Endothelial cell of umbilical vein (primary cell): ENCODE data around the gene GNL2. TPM values are rescaled to one million over a fixed set of nuclear protein-coding genes. Genes with fewer than 3 reads are reported as not detected.

ENCODE experiments used
- BruUV-seq: library from RNA; stranded (reverse); fragments of 400-500 nt; replicated peaks from 2 replicates; lab custom pipeline; 2021; lab: Mats Ljungman, UMichigan
- CTCF ChIA-PET: fragments of 300-600, 350-600 bp; sonication (Branson Sonifier 250); formaldehyde crosslinking; loops from one replicate; lab custom pipeline; 2021; ENCODE audit warnings: antibody characterized with exemption, inconsistent platforms; lab: Charles Lee
- POLR2A ChIA-PET: fragments of 300-600, 350-600 bp; sonication (Branson Sonifier 250); formaldehyde crosslinking; loops from one replicate; lab custom pipeline; 2021; ENCODE audit warnings: antibody characterized with exemption, inconsistent platforms; lab: Charles Lee
- DNase-seq: peaks from one replicate; pipeline ENCODE4 v3.0.0-alpha.2; 2011; ENCODE audit warnings: low read depth, low spot score
- FAIRE-seq: peaks from 2 replicates; lab custom pipeline; 2011; peaks lifted over from hg19 to GRCh38; lab: Jason Lieb, UNC
- H2AFZ ChIP-seq: 2 replicates; pipeline ENCODE4 v1.6.0; 2012; ENCODE audit warnings: low read depth, low read length, control low read depth, inconsistent platforms
- H3K27ac ChIP-seq: 2 replicates; pipeline ENCODE4 v1.5.1; 2011; ENCODE audit warnings: low read depth, mild to moderate bottlenecking, control low read depth, low read length, moderate library complexity; ENCODE audit not compliant: insufficient read depth
- H3K27me3 ChIP-seq, 2 experiments: 2 replicates each; pipeline versions ENCODE4 v1.6.0 to v1.6.1; 2011; ENCODE audit warnings: low read length in 2 of 2, mixed read lengths in 1 of 2; ENCODE audit not compliant: control insufficient read depth in 2 of 2, insufficient read depth in 2 of 2
- H3K36me3 ChIP-seq, 2 experiments: 2 replicates in 1 of 2; 3 replicates in 1 of 2; pipeline ENCODE4 v1.5.1; 2011; ENCODE audit warnings: low read length in 2 of 2, mild to moderate bottlenecking in 1 of 2, moderate library complexity in 1 of 2; ENCODE audit not compliant: control insufficient read depth in 2 of 2, insufficient read depth in 2 of 2; ENCODE audit errors: extremely low read depth in 1 of 2
- H3K4me1 ChIP-seq: 3 replicates; pipeline ENCODE4 v1.5.1; 2011; ENCODE audit warnings: mild to moderate bottlenecking, low read length; ENCODE audit not compliant: control insufficient read depth, insufficient read depth; ENCODE audit errors: extremely low read depth
- H3K4me2 ChIP-seq: 2 replicates; pipeline ENCODE4 v1.6.1; 2011; ENCODE audit warnings: low read length, control low read depth, mixed read lengths; ENCODE audit not compliant: insufficient read depth
- H3K4me3 ChIP-seq, 3 experiments: fragments of 200-600 bp in 1 of 3; sonication (generic), shearing (Covaris generic) in 1 of 3; replicated peaks in 1 of 3; 2 replicates each; pipeline ENCODE4 v1.5.1; 2011 to 2016; ENCODE audit warnings: control low read depth in 3 of 3, low read length in 3 of 3, mild to moderate bottlenecking in 2 of 3, inconsistent platforms in 1 of 3, low read depth in 1 of 3, moderate library complexity in 1 of 3; ENCODE audit not compliant: insufficient read depth in 1 of 3
- H3K79me2 ChIP-seq: 2 replicates; pipeline ENCODE4 v1.6.0; 2012; ENCODE audit warnings: low read length, inconsistent platforms; ENCODE audit not compliant: control insufficient read depth, insufficient read depth
- H3K9ac ChIP-seq: replicated peaks from 2 replicates; pipeline ENCODE3; 2011; ENCODE audit warnings: low read length, control low read depth; ENCODE audit not compliant: insufficient read depth; ENCODE audit errors: extremely low read depth
- H3K9me1 ChIP-seq: replicated peaks from 3 replicates; pipeline ENCODE4 v1.6.0; 2011; ENCODE audit warnings: mild to moderate bottlenecking, low read length; ENCODE audit not compliant: control insufficient read depth, insufficient read depth; ENCODE audit errors: extremely low read depth
- H3K9me3 ChIP-seq: replicated peaks from 2 replicates; pipeline ENCODE4 v1.5.1; 2012; ENCODE audit warnings: low read length, inconsistent platforms; ENCODE audit not compliant: control insufficient read depth, insufficient read depth
- H4K20me1 ChIP-seq: replicated peaks from 2 replicates; pipeline ENCODE3; 2011; ENCODE audit warnings: mild to moderate bottlenecking, low read length; ENCODE audit not compliant: control insufficient read depth, insufficient read depth; ENCODE audit errors: extremely low read depth
- EZH2 ChIP-seq: IDR thresholded peaks from 2 replicates; pipeline ENCODE4 v1.6.1; 2012; ENCODE audit warnings: borderline replicate concordance, low read depth, mild to moderate bottlenecking, moderate library complexity, low read length, inconsistent platforms; ENCODE audit not compliant: severe bottlenecking
- FOS ChIP-seq: IDR thresholded peaks from 2 replicates; pipeline ENCODE4 v1.6.1; 2011; ENCODE audit warnings: mild to moderate bottlenecking, low read length, moderate library complexity, borderline replicate concordance; ENCODE audit not compliant: insufficient read depth
- GATA2 ChIP-seq: IDR thresholded peaks from 2 replicates; pipeline ENCODE4 v1.7.0; 2011; ENCODE audit warnings: low read depth, mild to moderate bottlenecking, moderate library complexity, mixed read lengths, low read length; ENCODE audit not compliant: insufficient read length, insufficient read depth
- JUN ChIP-seq: IDR thresholded peaks from 2 replicates; pipeline ENCODE4 v1.6.1; 2011; ENCODE audit warnings: borderline replicate concordance, low read depth; ENCODE audit not compliant: insufficient read length, insufficient read depth
- MAX ChIP-seq: IDR thresholded peaks from 2 replicates; pipeline ENCODE4 v1.6.1; 2011; ENCODE audit not compliant: insufficient read depth, insufficient read length
- MYC ChIP-seq: IDR thresholded peaks from one replicate; pipeline ENCODE4 v1.6.1; 2011; ENCODE audit warnings: mild to moderate bottlenecking, low read depth, low read length
- POLR2A ChIP-seq: IDR thresholded peaks from 2 replicates; pipeline ENCODE4 v1.6.1; 2012; ENCODE audit warnings: low read depth, mild to moderate bottlenecking, control low read depth, low read length
- POLR2AphosphoS5 ChIP-seq: IDR thresholded peaks from 2 replicates; pipeline ENCODE4 v1.6.1; 2012; ENCODE audit warnings: low read depth, mild to moderate bottlenecking, control low read depth, low read length, moderate library complexity; ENCODE audit not compliant: insufficient read depth
- dilution Hi-C: fragments of 300-500 bp; cut with MboI; formaldehyde crosslinking; loops from one replicate; pipeline ENCODE4 v1.15.0; 2019; ENCODE audit warnings: low sequenced_read_pairs; ENCODE audit not compliant: extremely low pct_ligation_motif_present
- intact Hi-C: fragments of 100-400 bp; cut with micrococcal nuclease; formaldehyde crosslinking; loops from one replicate; pipeline ENCODE4 v1.10.0; 2022
- polyA plus RNA-seq, 4 experiments: library from polyadenylated mRNA; depleted of rRNA in 3 of 4; stranded (reverse) in 3 of 4; unstranded in 1 of 4; fragments of >200 nt; gene quantifications; 2 replicates each; pipeline versions ENCODE4 v1.2.1 to v1.2.3, GENCODE V29; 2011 to 2012; ENCODE audit warnings: missing spikeins in 1 of 4
- total RNA-seq: library from RNA; stranded (reverse); gene quantifications from 2 replicates; pipeline ENCODE4 v1.2.3, GENCODE V29; 2021
- TF ChIP-seq, protein P1 (sequence below), 2 donors: IDR thresholded peaks; 1 replicate in 1 of 2; 2 replicates in 1 of 2; pipeline ENCODE4 v1.5.1; 2011; ENCODE audit warnings: low read length in 2 of 2, mild to moderate bottlenecking in 2 of 2, moderate library complexity in 2 of 2, control low read depth in 1 of 2, inconsistent platforms in 1 of 2, low read depth in 1 of 2; ENCODE audit not compliant: insufficient read depth in 1 of 2; ENCODE audit errors: extremely low read depth in 1 of 2

GNL2 gene
- total and polyA plus RNA-seq, 2 donors (not counting 3 experiments of a cell fraction or from before 2014, with no cell fraction given) = 18.0 to 55.5 TPM

- H3K9me3 ChIP-seq = no peaks in the 10 kb centered on the region
- intact Hi-C loops (no loop called here), dilution Hi-C loops (no loop called here)
- TF ChIP-seq FOS = no peak
- TF ChIP-seq POLR2AphosphoS5 = no peak
- no peak for TF ChIP-seq JUN
- no peak for TF ChIP-seq MYC
- no peak for TF ChIP-seq EZH2
- no peak for TF ChIP-seq POLR2A
- no peak for TF ChIP-seq GATA2
- H3K9me1 ChIP-seq = no peaks in the 10 kb centered on the region
- ChIA-PET CTCF (interaction anchor here (1.1 kb wide), 1 partner anchor 13 kb away, joined by 4 read pairs; no protein-coding TSS in a partner anchor), POLR2A (no interaction called here)
- H3K27ac ChIP-seq = no peak overlapping the region
- no peak overlapping the region for H3K4me3 ChIP-seq
- FAIRE-seq (no peak), DNase-seq (no peak)
- no peaks in the 10 kb centered on the region for H4K20me1 ChIP-seq
- peaks cover 2 to 4% of the 10 kb centered on the region in 2 experiments for H3K27me3 ChIP-seq
- H3K79me2 ChIP-seq = no peaks in the 10 kb centered on the region
- H3K36me3 ChIP-seq = no peaks in the 10 kb centered on the region
- BruUV-seq = no TSS peak
- H3K9ac ChIP-seq = no peak overlapping the region
- H3K4me1 ChIP-seq = no peaks in the 10 kb centered on the region
- H3K4me2 ChIP-seq = no peak overlapping the region
- H2AFZ ChIP-seq = no peak overlapping the region
Observed at GRCh38 chr1:37616330-37616729, 20.6 kb upstream of the GNL2 start.

DNA sequence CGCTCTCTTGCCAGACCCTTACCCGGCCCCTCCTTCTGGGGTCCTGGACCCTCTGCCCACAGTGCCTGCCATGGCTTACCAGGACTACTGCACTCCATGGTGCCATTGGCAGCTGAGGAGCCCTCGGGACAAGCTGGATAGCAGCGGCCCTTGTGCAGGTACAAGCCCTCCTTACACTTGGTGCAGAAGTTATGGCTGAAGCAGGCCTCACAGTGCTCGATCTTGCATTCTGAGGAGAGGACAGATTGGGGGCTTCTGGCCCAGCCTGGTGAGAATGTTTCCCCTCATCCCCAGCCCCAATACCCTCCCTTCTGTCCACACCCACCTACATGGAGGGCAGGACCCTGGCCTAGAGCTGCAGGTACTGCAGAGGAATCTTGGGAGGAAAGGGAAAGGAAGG lies 18.4 kb upstream of the GNL2 start:
- TF ChIP-seq JUN = no peak
- TF ChIP-seq, protein P1, sequence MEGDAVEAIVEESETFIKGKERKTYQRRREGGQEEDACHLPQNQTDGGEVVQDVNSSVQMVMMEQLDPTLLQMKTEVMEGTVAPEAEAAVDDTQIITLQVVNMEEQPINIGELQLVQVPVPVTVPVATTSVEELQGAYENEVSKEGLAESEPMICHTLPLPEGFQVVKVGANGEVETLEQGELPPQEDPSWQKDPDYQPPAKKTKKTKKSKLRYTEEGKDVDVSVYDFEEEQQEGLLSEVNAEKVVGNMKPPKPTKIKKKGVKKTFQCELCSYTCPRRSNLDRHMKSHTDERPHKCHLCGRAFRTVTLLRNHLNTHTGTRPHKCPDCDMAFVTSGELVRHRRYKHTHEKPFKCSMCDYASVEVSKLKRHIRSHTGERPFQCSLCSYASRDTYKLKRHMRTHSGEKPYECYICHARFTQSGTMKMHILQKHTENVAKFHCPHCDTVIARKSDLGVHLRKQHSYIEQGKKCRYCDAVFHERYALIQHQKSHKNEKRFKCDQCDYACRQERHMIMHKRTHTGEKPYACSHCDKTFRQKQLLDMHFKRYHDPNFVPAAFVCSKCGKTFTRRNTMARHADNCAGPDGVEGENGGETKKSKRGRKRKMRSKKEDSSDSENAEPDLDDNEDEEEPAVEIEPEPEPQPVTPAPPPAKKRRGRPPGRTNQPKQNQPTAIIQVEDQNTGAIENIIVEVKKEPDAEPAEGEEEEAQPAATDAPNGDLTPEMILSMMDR (IDR thresholded peaks at IDR 0.05; ENCODE audit: extremely low read depth in 1 of 2, insufficient read depth in 1 of 2, low read depth in 1 of 2, low read length in 2 of 2) = no peak
- TF ChIP-seq POLR2A = no peak
- no peak for TF ChIP-seq POLR2AphosphoS5
- TF ChIP-seq MYC = no peak
- TF ChIP-seq FOS = no peak
- TF ChIP-seq EZH2 = no peak
- no peak for TF ChIP-seq MAX
- TF ChIP-seq GATA2 = no peak
- no peaks in the 10 kb centered on the region for H3K36me3 ChIP-seq
- H3K27ac ChIP-seq = no peak overlapping the region
- H3K4me1 ChIP-seq = no peaks in the 10 kb centered on the region
- CTCF ChIA-PET = interaction anchor here (1.0 to 1.5 kb wide), 2 partner anchors 12 to 15 kb away, joined by 3 to 8 read pairs; no protein-coding TSS in a partner anchor
- H3K27me3 ChIP-seq = peaks cover 10% of the 10 kb centered on the region in 2 experiments
- no peak overlapping the region for H3K4me2 ChIP-seq
- H3K79me2 ChIP-seq = no peaks in the 10 kb centered on the region
- POLR2A ChIA-PET = no interaction called here
- intact Hi-C loops = no loop called here
- DNase-seq = no peak
- no peaks in the 10 kb centered on the region for H3K9me1 ChIP-seq
- no peaks in the 10 kb centered on the region for H4K20me1 ChIP-seq
- no TSS peak for BruUV-seq
- no peak overlapping the region for H3K9ac ChIP-seq
- H3K9me3 ChIP-seq = no peaks in the 10 kb centered on the region
- dilution Hi-C loops = no loop called here
- FAIRE-seq = no peak
- H2AFZ ChIP-seq = no peak overlapping the region
- H3K4me3 ChIP-seq = no peak overlapping the region
